DOHH2 (cell line): ENCODE measurements around the gene DCTN3.

Source experiments
- EZH2phosphoT487 ChIP-seq: fragments of 200-600 bp; sonication (generic); IDR thresholded peaks from 2 replicates; pipeline ENCODE4 v1.6.1; 2017; ENCODE audit warnings: borderline replicate concordance, mild to moderate bottlenecking, antibody characterized with exemption, low read length, moderate library complexity, mixed read lengths
- TF ChIP-seq, protein P1 (sequence below): fragments of 200-600 bp; sonication (generic); IDR thresholded peaks from one replicate; pipeline ENCODE4 v1.5.1; 2014; ENCODE audit warnings: antibody characterized with exemption, mild to moderate bottlenecking, low read depth, low read length; ENCODE audit not compliant: poor library complexity, severe bottlenecking

DNA sequence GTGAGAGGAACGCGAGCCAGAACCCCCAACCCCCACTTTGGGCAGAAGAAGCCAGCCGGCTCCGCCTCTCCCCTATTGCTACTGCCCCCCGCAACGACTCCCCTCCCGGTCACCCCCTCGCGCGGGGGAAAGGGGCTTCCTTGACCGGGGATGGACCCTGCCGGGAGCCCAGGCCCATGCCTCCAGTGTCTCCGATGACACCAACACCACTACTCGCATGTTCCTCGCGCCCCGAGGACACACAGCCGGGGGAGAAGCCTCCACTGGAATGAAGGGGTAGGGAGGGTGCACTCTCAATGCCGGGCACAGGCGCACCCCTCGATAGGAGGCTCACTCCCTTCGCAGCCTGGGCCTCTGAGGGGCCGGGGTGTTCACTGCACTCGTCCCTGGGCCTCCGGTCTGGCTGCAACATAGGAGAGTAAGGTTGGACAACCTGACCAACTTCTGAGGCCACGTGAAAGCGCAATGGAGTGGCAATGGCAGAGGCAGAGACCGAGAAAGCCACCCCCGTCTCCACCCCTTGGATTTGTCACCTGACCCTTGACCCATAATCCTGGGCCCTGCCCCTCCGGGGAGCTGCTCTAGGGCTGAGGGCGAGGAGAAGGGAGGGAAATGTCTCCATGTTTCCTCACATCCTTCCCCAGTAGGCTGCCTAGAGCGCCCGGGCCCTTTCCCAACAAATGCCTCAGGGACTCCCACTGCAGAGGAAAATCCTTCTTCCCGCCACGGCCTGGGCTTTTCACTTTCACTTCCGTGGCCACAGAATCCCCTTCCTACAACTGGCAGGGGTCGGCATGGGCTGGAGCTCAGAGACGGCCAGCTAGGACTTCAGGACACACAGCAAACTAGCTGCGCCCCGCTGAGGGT is 29.7 kb downstream of the DCTN3 start:
- TF ChIP-seq, protein P1, sequence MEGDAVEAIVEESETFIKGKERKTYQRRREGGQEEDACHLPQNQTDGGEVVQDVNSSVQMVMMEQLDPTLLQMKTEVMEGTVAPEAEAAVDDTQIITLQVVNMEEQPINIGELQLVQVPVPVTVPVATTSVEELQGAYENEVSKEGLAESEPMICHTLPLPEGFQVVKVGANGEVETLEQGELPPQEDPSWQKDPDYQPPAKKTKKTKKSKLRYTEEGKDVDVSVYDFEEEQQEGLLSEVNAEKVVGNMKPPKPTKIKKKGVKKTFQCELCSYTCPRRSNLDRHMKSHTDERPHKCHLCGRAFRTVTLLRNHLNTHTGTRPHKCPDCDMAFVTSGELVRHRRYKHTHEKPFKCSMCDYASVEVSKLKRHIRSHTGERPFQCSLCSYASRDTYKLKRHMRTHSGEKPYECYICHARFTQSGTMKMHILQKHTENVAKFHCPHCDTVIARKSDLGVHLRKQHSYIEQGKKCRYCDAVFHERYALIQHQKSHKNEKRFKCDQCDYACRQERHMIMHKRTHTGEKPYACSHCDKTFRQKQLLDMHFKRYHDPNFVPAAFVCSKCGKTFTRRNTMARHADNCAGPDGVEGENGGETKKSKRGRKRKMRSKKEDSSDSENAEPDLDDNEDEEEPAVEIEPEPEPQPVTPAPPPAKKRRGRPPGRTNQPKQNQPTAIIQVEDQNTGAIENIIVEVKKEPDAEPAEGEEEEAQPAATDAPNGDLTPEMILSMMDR: no peak
- TF ChIP-seq EZH2phosphoT487: no peak
